ENCODE results near the gene OR8D1. TPM values are rescaled to one million over a fixed set of nuclear protein-coding genes. Genes with fewer than 3 reads are reported as not detected.

The OR8D1 gene
- total and polyA plus RNA-seq, 9 of the 15 experiments (the other 6 are each of a cell fraction or from before 2014, with no cell fraction given), result 0.08 to 0.55 TPM; not detected in 7

DNA sequence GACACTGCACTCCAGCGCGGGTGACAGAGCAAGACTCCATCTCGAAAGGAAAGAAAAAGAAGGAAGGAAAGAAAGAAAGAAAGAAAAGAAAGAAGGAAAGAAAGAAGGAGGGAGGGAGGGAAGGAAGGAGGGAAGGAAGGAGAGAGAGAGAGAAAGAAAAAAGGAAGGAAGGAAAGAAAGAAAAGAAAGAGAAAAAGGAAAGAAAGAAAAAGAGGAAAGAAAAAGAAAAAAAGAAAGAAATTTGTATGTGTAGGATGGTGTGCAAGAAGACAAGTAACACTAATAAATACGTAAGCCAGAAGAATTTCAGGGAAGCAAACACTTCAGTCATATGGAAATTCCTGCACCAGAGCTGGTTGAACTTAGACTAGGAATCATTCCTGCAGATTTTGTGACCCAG is 618 bp downstream of the OR8D1 start (continued):
- TF ChIP-seq, protein P1, sequence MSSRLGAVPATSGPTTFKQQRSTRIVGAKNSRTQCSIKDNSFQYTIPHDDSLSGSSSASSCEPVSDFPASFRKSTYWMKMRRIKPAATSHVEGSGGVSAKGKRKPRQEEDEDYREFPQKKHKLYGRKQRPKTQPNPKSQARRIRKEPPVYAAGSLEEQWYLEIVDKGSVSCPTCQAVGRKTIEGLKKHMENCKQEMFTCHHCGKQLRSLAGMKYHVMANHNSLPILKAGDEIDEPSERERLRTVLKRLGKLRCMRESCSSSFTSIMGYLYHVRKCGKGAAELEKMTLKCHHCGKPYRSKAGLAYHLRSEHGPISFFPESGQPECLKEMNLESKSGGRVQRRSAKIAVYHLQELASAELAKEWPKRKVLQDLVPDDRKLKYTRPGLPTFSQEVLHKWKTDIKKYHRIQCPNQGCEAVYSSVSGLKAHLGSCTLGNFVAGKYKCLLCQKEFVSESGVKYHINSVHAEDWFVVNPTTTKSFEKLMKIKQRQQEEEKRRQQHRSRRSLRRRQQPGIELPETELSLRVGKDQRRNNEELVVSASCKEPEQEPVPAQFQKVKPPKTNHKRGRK (tag; IDR thresholded peaks at IDR 0.05), result peak; percentile 91

- Histone ChIP-seq H3K9ac (ENCODE audit: insufficient read depth in 1 of 2, low read depth in 2 of 2, low read length in 2 of 2) (no peak overlapping the region), H3K4me2 (ENCODE audit: insufficient read depth, low read length) (no peak overlapping the region), H4K20me1 (replicated peaks; ENCODE audit: control insufficient read depth, insufficient read depth, low read length) (no peaks in the 10 kb centered on the region), H3K36me3 (ENCODE audit: control insufficient read depth, insufficient read depth, low read length) (no peaks in the 10 kb centered on the region), H3K27me3 (ENCODE audit: control insufficient read depth in 2 of 2, insufficient read depth in 2 of 2, low read length in 2 of 2) (no peaks in the 10 kb centered on the region), H3K9me1 (ENCODE audit: control insufficient read depth, insufficient read depth, low read length) (no peaks in the 10 kb centered on the region), H3K9me3 (replicated peaks; ENCODE audit: control insufficient read depth, insufficient read depth, low read depth, low read length) (no peaks in the 10 kb centered on the region), H3K4me1 (replicated peaks in 1 of 2; ENCODE audit: control insufficient read depth in 2 of 2, insufficient read depth in 2 of 2, low read length in 2 of 2) (peaks cover 0 to 6% of the 10 kb centered on the region in 2 experiments; a peak in 2 of 5 replicates), H3K4me3 (no peak overlapping the region), H3K79me2 (ENCODE audit: control insufficient read depth, insufficient read depth, low read length) (no peaks in the 10 kb centered on the region), H3K27ac (ENCODE audit: extremely low read depth, low read depth, low read length) (no peak overlapping the region), H2AFZ (ENCODE audit: low read depth, low read length) (no peak overlapping the region)
- POLR2A ChIA-PET, result no interaction called here
- intact Hi-C loops (cut with micrococcal nuclease) (no loop called here), in situ Hi-C loops (cut with MboI) (no loop called here)
- DNase-seq (ENCODE audit: extremely low read depth in 1 of 4, low spot score in 3 of 4) (no peak), ATAC-seq (no peak), FAIRE-seq (no peak)
- CTCF ChIA-PET (ENCODE audit: low intra/inter-chr PET ratio), result no interaction called here
- BruUV-seq (replicated peaks), result no TSS peak
- peak; percentile 79 for TF ChIP-seq C11orf30 (IDR thresholded peaks at IDR 0.05; ENCODE audit: low read depth)
- no peak for TF ChIP-seq HMG20B (CRISPR knock-in tag; IDR thresholded peaks at IDR 0.05)
- no peak for TF ChIP-seq MCM2 (IDR thresholded peaks at IDR 0.05; ENCODE audit: low read depth)
- TF ChIP-seq BCOR (IDR thresholded peaks at IDR 0.05), result no peak
- no peak for TF ChIP-seq ZNF436 (CRISPR knock-in tag; IDR thresholded peaks at IDR 0.05)
- no peak for TF ChIP-seq SMC3 (conservative IDR thresholded peaks at IDR 0.05; ENCODE audit: insufficient read depth, low read depth, low read length)
- TF ChIP-seq XRCC3 (IDR thresholded peaks at IDR 0.05), result no peak
- TF ChIP-seq EP400 (IDR thresholded peaks at IDR 0.05), result no peak
- no peak for TF ChIP-seq CHD4 (IDR thresholded peaks at IDR 0.05; ENCODE audit: insufficient read depth, insufficient replicate concordance, low read depth, low read length, poor library complexity, severe bottlenecking)
- no peak for TF ChIP-seq KLF6 (CRISPR knock-in tag; IDR thresholded peaks at IDR 0.05; ENCODE audit: borderline replicate concordance)
- TF ChIP-seq ZBED1 (IDR thresholded peaks at IDR 0.05), result no peak
- no peak for TF ChIP-seq LARP7 (IDR thresholded peaks at IDR 0.05)
- no peak for TF ChIP-seq CCNT2 (IDR thresholded peaks at IDR 0.05; ENCODE audit: borderline replicate concordance, extremely low read depth, insufficient read length, low read depth, low read length)
- TF ChIP-seq ZNF316 (IDR thresholded peaks at IDR 0.05), result peak; percentile 80
- TF ChIP-seq CBFA2T3 (IDR thresholded peaks at IDR 0.05), result no peak
- TF ChIP-seq, protein P2, sequence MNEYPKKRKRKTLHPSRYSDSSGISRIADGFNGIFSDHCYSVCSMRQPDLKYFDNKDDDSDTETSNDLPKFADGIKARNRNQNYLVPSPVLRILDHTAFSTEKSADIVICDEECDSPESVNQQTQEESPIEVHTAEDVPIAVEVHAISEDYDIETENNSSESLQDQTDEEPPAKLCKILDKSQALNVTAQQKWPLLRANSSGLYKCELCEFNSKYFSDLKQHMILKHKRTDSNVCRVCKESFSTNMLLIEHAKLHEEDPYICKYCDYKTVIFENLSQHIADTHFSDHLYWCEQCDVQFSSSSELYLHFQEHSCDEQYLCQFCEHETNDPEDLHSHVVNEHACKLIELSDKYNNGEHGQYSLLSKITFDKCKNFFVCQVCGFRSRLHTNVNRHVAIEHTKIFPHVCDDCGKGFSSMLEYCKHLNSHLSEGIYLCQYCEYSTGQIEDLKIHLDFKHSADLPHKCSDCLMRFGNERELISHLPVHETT (CRISPR knock-in tag; conservative IDR thresholded peaks at IDR 0.05 in 1 of 2, IDR thresholded peaks at IDR 0.05 in 1 of 2), result no peak
- peak; percentile 89 for TF ChIP-seq MAFK (IDR thresholded peaks at IDR 0.05; ENCODE audit: low read length)
- TF ChIP-seq HDAC2 (IDR thresholded peaks at IDR 0.05), result no peak
- no peak for TF ChIP-seq TOE1 (IDR thresholded peaks at IDR 0.05; ENCODE audit: borderline replicate concordance)
- TF ChIP-seq TOE1 (CRISPR knock-in tag; IDR thresholded peaks at IDR 0.05; ENCODE audit: borderline replicate concordance, low read depth), result no peak
- no peak for TF ChIP-seq PTRF (tag; IDR thresholded peaks at IDR 0.05)
These were observed 2.1 kb downstream of the OR8D1 start for GRCh38 chr11:124311670-124312069.

All from K562 (cell line).